ENCODE data around the gene CHML.
A peak's percentile ranks its signal among the peaks of the same experiment; 100 is the strongest.

CHML gene

DNA sequence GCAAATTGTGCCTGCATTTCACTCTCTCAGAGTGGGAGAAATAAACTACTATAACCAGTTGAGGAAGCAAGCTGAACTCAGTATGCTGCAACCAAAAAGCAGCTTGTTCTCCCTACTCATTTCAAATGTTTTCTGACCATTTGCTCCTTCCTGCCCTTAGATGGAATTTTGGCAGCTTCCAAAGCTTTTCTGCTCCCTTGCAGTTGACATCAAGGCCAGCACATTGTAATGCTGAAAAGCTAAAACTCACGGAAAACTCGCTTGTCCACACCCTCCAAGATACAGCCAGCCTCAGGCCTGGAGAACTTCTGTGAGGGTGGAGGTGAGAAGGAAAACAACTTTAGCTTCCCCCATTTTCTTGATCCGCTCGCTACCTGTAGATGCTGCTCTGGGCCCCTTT is 5.0 kb upstream of the CHML start:
- no peak for DNase-seq

DNA sequence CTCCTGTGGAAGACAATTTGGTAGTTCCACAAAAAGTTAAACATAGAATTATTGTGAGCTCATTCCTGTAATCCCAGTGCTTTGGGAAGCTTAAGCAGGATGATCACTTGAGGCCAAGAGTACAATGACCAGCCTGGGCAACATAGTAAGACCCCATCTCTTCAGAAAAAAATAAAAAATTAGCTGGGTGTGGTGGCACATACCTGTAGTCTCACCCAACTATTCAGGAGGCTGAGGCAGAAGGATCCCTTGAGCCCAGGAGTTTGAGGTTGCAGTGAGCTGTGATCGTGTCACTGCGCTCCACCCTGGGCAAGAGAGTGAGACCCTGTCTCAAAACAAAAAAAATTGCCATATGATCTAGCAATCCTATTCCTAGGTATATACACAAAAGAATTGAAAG is 4.1 kb upstream of the CHML start:
- no peak for DNase-seq

DNA sequence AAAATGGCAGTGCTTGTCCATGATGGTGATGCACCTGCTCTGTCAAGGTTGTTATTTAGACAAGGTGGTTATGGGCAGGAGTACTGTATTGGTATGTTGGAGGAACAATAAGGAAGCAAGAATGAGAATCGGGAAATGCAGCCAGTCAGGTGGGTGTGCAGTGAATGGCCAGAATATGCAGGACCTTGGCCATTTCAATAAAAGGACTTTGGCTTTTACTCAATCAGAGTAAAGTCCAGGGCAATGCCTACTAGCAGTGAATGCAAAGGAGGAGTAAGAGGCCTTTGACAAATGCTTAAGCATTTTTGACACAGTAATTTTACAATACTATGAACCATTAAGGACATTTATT is 2.4 kb upstream of the CHML start:
- no peak for DNase-seq

DNA sequence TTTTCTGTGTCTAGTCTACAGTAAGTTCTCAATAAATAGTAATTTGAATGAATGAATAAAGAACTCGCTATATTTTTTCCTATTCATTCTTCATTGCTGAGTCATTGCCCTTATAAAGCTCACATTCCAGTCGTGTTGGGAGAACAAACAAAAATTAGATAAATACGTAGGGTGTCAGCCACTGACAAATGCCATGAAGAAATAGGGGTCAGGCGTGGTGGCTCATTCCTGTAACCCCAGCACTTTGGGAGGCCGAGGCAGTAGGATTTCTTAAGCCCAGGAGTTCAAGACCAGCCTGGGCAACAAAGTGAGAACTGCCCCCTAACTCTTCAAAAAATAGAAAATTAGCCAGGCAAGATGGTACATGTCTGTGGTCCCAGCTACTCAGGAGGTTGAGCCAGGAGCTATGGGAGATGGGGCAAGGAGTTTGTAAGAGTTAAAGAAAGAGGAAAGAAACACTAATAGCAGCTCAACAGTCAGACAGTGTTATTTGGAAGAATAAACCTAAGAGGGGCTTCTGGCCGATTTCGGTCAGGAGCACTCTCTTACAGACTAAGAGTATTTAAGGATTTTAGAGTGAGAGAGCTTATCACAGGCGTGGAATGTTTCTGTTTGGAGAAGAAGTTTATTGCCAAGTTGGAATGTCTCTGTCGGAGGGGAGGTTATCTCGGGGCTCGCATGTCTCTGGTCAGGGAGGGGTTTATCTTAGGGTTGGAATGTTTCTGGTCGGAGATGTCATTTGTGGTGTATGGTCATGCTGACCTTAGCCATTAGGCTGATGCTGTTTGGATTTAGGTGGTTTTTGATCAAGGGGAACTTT is 1.8 kb upstream of the CHML start:
- DNase-seq = no peak

DNA sequence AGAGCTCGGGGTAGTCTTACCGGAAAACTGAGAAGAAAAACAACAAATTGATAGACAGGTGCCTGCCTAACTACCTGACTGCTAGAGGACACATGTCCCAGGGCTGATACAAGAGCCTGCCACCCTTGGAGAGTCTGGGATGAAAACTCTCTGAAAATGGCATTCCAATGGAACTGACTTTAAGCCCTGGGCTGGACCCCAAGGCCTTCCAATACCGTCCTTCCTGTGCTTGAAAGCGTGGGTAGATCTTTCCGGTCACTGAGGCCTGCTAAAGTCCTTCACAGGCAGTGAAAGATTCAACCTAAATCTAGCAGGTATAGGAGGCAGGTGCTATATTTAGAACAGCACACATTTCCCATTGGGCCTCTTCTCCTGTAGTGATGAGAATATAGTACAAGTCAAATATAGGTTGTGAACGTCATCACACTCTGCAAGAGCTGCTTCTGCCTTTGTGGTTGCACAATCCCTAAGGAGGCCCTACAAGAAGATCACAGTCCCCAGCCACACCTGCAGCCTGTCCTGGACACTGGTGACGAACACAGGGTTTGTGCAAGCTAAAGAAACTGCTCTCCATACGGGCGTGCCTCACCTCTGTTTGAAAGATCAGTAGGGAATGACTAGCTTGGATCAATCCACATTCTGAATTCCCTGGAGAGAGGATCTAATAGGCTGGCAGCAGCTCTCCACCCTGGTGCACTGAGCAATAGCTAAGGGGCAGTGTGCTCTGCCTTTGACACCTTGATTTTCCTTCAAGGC is 876 bp upstream of the CHML start:
- DNase-seq = no peak

DNA sequence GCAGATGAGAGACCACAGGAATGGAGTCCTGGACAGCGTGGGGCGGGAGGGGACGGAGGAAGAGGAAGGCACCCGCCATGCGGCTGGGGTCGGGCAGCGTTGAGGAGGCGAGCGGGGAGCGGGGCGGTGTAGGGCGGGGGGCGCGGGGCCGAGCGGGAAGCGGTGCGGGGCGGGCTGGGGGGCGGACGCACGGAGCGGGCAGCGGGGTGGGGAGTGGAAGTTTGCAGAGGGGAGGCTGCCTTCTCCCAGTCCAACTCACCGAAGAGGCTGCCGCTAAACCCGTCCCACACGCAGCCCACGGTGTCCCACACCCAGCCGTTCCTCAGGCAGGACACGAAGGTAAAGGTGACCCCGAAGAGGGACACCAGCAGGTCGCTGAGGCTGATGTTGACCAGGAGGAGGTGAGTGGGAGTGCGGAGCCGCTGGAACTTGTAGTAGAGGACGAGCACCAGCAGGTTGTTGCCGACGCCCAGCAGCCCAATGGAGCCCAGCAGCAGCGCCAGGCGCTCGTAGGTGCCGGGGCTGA is 483 bp downstream of the CHML start:
- DNase-seq = peak; percentile 36

DNA sequence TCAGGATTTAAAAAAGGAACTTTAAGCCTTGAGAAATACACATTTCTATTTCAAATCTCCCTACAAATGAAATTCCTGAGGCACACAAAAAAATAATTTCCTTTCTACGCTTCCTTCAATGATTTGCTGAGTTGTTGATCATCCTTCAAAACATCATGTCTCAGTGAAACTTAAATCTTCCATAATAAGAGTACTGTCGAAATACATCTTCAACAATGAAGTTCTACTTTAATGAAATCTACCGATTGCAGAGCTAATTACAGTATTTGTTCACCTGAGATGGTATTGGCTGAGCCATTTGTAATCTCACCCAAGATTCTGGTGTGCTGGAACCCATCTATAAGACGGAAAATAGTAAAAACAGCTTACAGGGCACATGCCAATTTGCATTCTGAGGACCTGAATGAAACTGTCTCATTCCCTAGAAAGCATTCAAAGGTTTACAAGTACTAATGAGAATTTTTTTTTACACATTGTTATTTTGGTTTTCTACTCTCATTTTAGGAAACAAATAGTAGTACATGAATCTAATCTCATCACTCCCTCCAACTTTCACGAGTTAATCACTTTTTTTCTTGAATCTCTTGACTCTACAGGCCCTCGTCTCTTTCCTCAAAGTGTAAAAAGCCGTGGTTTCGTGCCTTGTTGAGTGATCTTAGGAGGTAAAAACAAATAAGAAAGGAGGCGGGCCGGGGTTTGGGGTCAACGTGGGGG is 1.1 kb downstream of the CHML start:
- no peak for DNase-seq

DNA sequence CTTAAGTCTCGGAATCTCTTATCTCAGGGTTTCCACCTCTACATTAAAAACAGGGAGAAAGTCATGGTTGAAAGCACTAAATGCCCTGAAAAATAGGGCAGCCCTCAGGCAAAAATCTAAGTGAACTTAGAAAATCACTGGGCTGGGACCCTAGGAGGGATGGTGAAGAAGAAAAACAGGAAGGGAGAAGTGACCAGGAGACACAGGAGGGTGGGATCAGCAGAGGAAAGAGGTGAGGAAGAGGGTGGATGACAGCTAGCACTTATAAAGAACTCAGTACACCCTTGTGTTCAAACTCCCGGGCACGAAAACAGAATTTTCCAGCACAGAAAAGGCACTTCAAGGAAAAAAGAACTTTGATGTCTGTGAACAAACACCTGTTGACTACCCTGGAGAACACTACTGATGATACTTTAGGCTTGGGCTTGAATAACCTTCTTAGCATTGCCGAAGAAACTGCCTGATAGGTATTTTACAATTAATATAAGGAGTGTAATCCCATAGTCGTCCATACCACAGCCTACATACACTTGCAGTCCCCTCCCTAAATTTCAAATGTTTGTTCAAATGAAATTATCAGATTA is 2.0 kb downstream of the CHML start:
- DNase-seq = no peak

DNA sequence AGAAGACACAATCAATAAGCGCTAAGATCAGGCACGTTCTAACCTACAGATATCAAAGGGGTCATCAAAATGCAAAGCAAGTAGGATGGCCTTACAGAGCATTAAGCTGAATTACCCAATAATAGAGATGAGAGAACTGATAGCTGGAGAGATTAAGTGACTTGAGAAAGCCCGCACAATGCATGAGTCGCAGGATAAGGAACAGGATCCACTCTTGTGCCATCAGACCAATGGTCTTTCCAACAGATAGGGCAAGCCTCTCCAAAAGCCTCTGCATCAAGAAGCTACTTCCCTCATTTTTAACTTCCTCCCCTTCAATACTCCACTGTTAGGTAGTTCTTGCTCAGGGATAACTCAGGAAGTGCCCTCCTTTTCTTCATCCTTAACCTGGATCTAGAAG is 2.6 kb downstream of the CHML start:
- no peak for DNase-seq

DNA sequence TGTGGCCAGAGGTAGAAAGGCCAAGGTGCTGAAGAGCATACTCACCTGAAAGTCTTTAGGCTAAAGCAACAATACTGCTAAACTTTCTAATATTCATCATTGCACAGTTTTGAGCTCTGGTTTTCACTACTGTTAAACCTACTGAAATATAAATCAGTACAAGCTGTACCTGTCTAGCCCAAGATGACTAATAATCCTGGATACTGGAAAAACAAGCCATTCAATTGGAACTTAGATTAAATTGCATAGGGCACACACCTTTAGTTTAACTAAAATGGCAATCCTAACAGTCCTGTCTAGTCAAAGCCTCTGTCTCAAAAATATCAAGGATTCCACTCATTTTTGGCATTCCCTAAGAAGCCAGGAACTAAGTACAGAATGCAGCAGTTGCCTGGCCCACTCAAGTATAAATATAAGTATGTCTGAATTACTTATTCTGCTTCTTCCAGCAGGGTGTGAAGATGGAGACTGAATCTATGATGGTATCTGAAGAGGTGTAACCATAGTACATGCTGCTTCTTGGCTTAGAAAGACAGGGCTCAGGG is 3.1 kb downstream of the CHML start:
- DNase-seq = no peak

DNA sequence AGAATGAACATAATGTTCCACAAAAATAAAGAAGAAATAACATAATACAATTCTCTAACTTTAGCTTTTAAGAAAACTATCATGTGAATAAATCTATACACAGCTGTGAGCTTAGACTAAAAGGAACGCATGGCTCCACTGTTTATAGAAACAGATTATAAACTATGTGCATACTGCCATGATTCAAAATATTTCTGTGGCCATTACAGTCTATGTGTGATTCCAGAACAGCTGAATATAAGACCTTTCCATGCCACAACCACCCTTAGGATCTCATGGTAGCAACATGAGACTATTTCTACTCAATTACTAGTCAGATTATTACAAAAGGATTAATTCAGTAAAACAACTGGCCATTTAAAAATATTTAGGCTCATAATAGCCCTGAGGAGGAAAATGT is 3.9 kb downstream of the CHML start:
- no peak for DNase-seq

DNA sequence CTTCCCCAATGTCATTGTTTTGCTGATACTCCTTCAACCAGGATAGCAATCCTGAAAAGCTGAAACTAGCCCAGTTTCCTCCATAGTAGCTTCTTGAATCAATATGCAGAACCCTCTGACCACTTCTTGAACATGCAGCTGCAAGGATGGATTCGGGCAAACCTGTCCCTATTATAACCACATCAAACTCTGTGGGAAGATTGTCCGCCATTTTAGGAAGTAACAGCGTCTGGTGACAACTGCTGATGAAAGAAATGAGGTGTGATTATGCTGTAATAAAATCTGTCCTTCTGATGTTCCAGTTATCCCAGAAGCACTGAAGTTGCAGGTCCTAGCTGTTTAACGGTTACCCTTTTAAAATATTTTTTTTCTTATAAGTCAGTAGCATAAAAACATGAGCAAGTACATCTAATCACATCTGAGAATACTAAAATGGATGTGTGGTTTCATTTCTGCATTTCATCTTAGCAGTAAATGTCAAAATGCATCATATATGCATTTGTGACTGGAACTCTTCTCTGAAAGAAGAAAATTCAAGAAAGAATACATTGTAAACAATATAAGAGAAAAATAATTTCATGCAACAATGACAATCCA is 4.5 kb downstream of the CHML start:
- no peak for DNase-seq

DNA sequence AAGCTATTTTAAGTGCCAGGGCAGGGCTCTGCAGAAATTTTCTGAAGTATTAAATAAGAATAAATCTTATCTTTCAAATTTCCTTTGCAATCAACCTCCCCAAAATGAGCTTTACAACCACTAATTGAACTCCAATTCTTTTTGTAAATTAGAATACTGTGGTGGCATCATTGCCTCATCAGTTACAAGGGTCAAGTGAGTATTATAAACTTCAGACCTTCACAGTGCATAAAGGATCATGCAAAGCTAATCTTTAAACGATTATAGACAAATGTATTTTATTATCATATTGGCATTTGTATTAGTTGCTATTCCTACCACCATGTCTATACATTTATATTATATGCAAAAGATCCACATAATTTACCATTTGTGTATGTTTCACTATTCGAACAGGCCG is 7.2 kb downstream of the CHML start:
- no peak for DNase-seq

DNA sequence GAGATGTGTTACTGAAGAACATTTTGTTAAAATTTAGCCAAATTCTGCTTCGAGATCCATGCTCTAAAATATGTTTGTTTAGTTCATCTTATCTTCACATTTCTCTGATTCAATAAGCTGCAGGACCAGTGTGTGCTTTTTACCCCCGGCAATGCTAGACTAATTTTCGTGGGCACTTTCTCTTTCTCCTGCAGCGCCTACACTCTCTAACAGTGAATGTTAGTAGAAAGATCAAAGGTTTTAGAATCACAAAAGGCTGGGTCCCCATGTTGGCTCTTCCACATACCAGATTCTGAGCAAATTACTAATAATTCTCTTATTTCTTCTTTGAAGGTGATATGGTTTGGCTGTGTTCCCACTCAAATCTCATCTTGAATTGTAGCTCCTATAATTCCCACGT is 8.5 kb downstream of the CHML start:
- no peak for DNase-seq

DNA sequence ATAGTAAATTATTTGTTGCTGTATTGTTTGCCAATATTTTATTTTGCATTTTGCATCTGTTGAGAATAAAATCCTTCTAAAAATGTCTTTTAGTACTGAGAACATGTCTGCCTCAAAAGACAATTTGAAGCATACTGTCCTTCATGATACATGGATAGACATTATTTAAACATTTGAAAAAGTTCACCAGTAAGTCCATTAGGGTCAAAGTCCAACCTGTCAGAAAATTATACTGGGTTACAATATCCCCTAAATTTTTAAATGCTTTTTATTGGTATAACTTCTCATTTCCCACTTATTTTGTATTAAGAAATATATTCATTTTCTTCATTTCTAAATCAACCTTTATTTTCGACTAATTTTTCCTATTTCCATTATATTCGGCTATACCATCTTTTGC is 9.3 kb downstream of the CHML start:
- no peak for DNase-seq

DNA sequence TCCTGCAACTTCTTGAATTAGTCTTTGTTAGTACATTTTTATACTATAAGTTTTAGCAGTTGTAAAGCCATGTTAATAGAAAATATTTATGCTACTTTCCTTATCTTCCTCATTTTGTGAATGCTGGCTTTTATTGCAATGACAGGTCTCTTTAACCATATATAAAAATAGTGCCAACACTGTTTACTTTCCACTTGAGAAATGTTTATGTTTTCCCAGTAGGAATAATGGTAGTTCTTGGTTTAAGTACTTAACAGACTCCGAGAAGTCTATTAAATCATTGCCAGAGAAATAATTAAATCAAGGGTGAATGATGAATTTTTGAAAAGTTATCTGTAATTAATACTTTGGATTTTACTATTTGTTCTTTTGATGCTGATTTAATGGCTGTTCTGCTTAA is 9.7 kb downstream of the CHML start:
- no peak for DNase-seq

DNA sequence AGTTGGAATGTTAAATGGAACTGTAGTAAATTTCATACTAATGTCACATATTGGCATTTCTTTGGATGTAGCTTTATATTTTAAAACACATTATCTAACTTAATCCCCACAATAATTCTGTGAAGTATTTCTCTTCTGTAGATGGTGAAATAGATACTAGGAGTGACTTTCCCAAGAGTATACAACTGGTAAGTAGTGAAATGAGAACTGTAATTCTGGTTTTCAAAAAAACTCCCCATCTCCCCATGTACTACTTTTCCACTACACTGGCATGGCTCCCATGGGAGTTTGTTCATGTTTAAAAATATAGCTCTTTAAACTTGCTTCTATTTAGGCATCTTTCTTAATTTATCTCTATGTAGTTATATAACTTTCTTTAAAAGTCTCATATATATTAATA is 10.2 kb downstream of the CHML start:
- no peak for DNase-seq

DNA sequence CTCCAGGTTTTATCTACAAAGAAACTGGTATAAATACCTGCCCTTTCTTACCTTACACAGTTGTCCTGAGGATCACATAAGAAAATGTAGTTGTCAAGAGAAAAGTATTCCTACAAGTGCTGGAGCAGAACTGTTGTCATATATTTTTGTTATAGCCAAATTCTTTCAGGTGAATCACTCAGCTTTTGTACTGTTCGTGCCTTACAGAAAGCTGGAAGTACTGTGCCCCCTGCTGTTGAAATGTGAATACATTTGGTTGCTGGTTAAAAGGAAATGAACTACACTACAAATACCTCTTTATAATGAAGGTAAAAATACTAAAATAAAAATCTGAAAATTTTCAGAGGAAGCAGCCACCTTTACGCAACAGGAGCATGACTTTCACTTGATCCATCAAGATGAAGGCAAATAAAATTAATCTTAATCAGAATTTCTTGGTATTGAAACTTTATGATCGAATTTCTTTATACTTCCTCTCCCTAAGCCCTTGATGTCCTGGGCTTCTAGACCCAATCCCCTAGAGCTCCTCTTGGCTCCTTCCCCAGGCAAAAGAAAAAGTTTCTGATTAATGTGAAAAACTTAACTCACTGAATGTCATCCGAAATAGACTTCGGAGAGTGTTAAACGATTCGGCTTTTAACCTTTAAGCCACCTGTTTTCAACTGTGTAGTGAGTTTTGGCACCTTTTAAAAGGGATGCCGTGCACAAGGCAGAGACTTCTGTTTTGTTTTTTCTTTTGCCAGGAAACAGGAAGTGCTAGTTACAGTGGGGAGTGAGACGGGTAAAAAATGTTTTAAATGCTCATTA is 12.5 kb downstream of the CHML start:
- peak; percentile 54 for DNase-seq

DNA sequence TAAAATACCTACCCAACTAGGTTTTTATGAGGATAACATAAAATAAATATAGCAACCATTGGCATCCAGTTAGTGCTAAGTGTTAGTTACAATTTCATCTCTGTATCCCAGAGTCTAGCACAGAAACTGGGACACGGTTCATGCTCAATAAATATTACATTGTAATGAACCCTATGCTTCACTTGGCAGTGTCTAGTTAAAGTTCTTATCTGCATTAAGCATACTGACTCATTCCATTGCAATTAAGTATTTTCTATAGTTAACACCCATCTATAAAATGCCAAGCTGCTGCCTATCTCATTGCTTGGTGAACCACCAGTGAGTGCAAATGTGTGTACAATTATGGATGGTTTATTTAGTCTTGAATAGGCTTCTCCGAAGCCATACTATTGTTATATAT is 15.2 kb downstream of the CHML start:
- no peak for DNase-seq

DNA sequence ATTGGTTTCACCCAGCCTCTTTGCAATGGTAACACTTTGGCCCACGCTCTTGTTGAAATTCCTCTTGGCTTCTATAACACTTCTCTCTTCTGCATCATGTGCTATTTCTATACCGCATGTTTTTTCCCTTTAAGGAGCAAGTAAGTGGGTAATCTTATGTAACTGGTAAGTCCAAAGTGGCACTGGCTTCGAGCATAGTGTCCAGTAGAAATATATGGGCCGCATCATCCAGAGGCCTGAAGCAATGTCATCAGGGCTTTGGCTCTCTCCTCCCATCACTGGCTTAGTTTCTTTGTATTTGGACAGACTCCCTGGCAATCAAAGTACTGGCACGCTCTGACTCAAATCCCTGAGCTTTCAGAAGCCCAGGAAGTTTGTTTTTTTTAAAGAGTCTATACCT is 17.5 kb downstream of the CHML start:
- no peak for DNase-seq

DNA sequence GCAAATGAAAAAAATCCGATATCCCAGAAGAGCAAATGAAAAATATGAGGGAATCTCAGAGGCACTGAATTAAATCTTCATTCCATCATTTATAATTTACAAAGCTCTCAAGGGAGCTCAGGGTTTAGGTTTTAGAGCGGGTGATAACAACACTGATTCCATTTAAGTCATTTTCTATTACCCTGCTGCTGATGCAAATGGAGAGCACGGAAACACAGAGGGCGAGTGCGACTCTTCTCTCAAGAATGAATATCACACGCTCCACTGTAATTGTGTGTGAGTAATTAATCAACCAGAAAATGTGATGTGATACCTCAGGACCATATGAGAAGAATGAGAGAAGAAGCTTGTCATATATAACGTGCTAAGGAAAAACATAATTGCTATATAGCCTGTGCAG is 22.7 kb downstream of the CHML start:
- no peak for DNase-seq

Data from NCI-H1694 treated with DMSO at 0.1 percent for 48 hours (cell line).